ENCODE data around the gene NCAN. TPM values are rescaled to one million over a fixed set of nuclear protein-coding genes. Genes with fewer than 3 reads are reported as not detected.

Gene NCAN
- polyA plus RNA-seq, 2 of the 4 experiments (the other 2 are of a cell fraction) = 0.03 to 0.05 TPM

- no peak overlapping the region for H3K27ac ChIP-seq
- no peaks in the 10 kb centered on the region for H3K4me1 ChIP-seq
- no peak for DNase-seq (ENCODE audit: low read depth in 1 of 2, low spot score in 1 of 2)
- POLR2A ChIA-PET = no interaction called here
- no peak for ATAC-seq
- FAIRE-seq = no peak
- no peak overlapping the region for H3K4me2 ChIP-seq
- CTCF ChIA-PET = interaction anchor here (1.6 kb wide), 1 partner anchor 105 kb away, joined by 4 read pairs; no protein-coding TSS in a partner anchor
- H3K4me3 ChIP-seq = no peak overlapping the region
- 94% methylated on average over 10 of the region's 16 CpGs for WGBS (ENCODE audit: missing lambda C conversion rate)
- no peaks in the 10 kb centered on the region for H3K9me3 ChIP-seq
- no peak for TF ChIP-seq ELK1 (IDR thresholded peaks at IDR 0.05; ENCODE audit: low read depth, low read length)
- TF ChIP-seq POLR2AphosphoS2 (conservative IDR thresholded peaks at IDR 0.05; ENCODE audit: low read length) = no peak
- TF ChIP-seq REST (IDR thresholded peaks at IDR 0.05) = no peak
- no peak for TF ChIP-seq KDM5A (IDR thresholded peaks at IDR 0.05)
- TF ChIP-seq CBX2 (IDR thresholded peaks at IDR 0.05; ENCODE audit: borderline replicate concordance, low read depth) = no peak
- no peak for TF ChIP-seq HEYL (CRISPR knock-in tag; IDR thresholded peaks at IDR 0.05)
- no peak for TF ChIP-seq HMGXB4 (CRISPR knock-in tag; IDR thresholded peaks at IDR 0.05; ENCODE audit: borderline replicate concordance)
- TF ChIP-seq CBX8 (IDR thresholded peaks at IDR 0.05) = no peak
Observed at GRCh38 chr19:19279853-19280252, 68.1 kb downstream of the NCAN start.

GRCh38 chr19:19280561-19280960 lies 68.8 kb downstream of the NCAN start:
- Histone ChIP-seq H3K27ac (no peak overlapping the region), H3K4me2 (no peak overlapping the region), H3K9me3 (no peaks in the 10 kb centered on the region), H3K4me3 (no peak overlapping the region), H3K4me1 (no peaks in the 10 kb centered on the region)
- CTCF ChIA-PET = interaction anchor here (1.6 kb wide), 1 partner anchor 106 kb away, joined by 4 read pairs; no protein-coding TSS in a partner anchor
- WGBS (ENCODE audit: missing lambda C conversion rate) = 94% methylated on average over 9 of the region's 16 CpGs
- TF ChIP-seq CEBPB (IDR thresholded peaks at IDR 0.05) (no peak), TFCP2L1 (CRISPR knock-in tag; IDR thresholded peaks at IDR 0.05) (no peak), PHF8 (IDR thresholded peaks at IDR 0.05; ENCODE audit: borderline replicate concordance, low read depth) (no peak), HDAC2 (IDR thresholded peaks at IDR 0.05) (no peak), GATA3 (IDR thresholded peaks at IDR 0.05; ENCODE audit: borderline replicate concordance) (no peak), FOSL2 (IDR thresholded peaks at IDR 0.05) (no peak), FOSL2 (CRISPR knock-in tag; IDR thresholded peaks at IDR 0.05) (no peak), JUN (IDR thresholded peaks at IDR 0.05) (no peak), EP300 (IDR thresholded peaks at IDR 0.05) (no peak), SMC3 (IDR thresholded peaks at IDR 0.05) (no peak), ATOH8 (CRISPR knock-in tag; IDR thresholded peaks at IDR 0.05; ENCODE audit: low read depth) (no peak), KDM5A (IDR thresholded peaks at IDR 0.05) (no peak), MAZ (IDR thresholded peaks at IDR 0.05; ENCODE audit: borderline replicate concordance, low read depth, low read length) (no peak), CBX8 (IDR thresholded peaks at IDR 0.05) (no peak)
- POLR2A ChIA-PET = no interaction called here
- no peak for FAIRE-seq
- ATAC-seq = no peak
- no peak for DNase-seq (ENCODE audit: low read depth in 1 of 2, low spot score in 1 of 2)
